ENCODE measurements around the gene MAPRE3.
"Not testable (repeated sequence)": the region's sequence is repeated elsewhere in the genome, so short reads cannot be mapped to it uniquely, and the experiment has no call there.

The MAPRE3 gene

GRCh38 chr2:27073782-27074181 is 103.3 kb downstream of the MAPRE3 start:
- Histone ChIP-seq H3K27me3 (replicated peaks; ENCODE audit: control insufficient read depth, insufficient read depth, low read length) (no peaks in the 10 kb centered on the region), H3K36me3 (ENCODE audit: control insufficient read depth, insufficient read depth, low read length) (peaks cover 7% of the 10 kb centered on the region), H3K4me3 (replicated peaks; ENCODE audit: low read depth, low read length) (no peak overlapping the region)
- no peak for DNase-seq (ENCODE audit: extremely low read depth, insufficient read length)
- no peak for TF ChIP-seq CTCF (IDR thresholded peaks at IDR 0.05; ENCODE audit: insufficient read depth, low read length, poor library complexity, severe bottlenecking)

- TF ChIP-seq CTCF (IDR thresholded peaks at IDR 0.05; ENCODE audit: insufficient read depth, low read length, poor library complexity, severe bottlenecking), result no peak
- Histone ChIP-seq H3K27me3 (replicated peaks; ENCODE audit: control insufficient read depth, insufficient read depth, low read length) (no peaks in the 10 kb centered on the region), H3K4me3 (replicated peaks; ENCODE audit: low read depth, low read length) (no peak overlapping the region), H3K36me3 (ENCODE audit: control insufficient read depth, insufficient read depth, low read length) (no peaks in the 10 kb centered on the region)
- peak; percentile 52 for DNase-seq (ENCODE audit: extremely low read depth, insufficient read length)
Observed at GRCh38 chr2:27074738-27075565, 104.5 kb downstream of the MAPRE3 start.

GRCh38 chr2:27075566-27075871 is 105.1 kb downstream of the MAPRE3 start:
- H3K27me3 ChIP-seq (replicated peaks; ENCODE audit: control insufficient read depth, insufficient read depth, low read length); DNase-seq (ENCODE audit: extremely low read depth, insufficient read length); H3K36me3 ChIP-seq (ENCODE audit: control insufficient read depth, insufficient read depth, low read length); H3K4me3 ChIP-seq (replicated peaks; ENCODE audit: low read depth, low read length): not testable (repeated sequence)

GRCh38 chr2:27076323-27076722 is 105.9 kb downstream of the MAPRE3 start:
- H3K4me3 ChIP-seq (replicated peaks; ENCODE audit: low read depth, low read length), result no peak overlapping the region
- no peaks in the 10 kb centered on the region for H3K36me3 ChIP-seq (ENCODE audit: control insufficient read depth, insufficient read depth, low read length)
- TF ChIP-seq CTCF (IDR thresholded peaks at IDR 0.05; ENCODE audit: insufficient read depth, low read length, poor library complexity, severe bottlenecking), result no peak
- DNase-seq (ENCODE audit: extremely low read depth, insufficient read length), result no peak
- no peaks in the 10 kb centered on the region for H3K27me3 ChIP-seq (replicated peaks; ENCODE audit: control insufficient read depth, insufficient read depth, low read length)
